OCI-LY7 (cell line): ENCODE results near the gene HEPHL1. TPM values are rescaled to one million over a fixed set of nuclear protein-coding genes. Genes with fewer than 3 reads are reported as not detected.

Experiments
- BruUV-seq: library from RNA; stranded (reverse); fragments of 400-500 nt; replicated peaks from 2 replicates; lab custom pipeline; 2021; lab: Mats Ljungman, UMichigan
- CTCF ChIA-PET: fragments of 300-600 bp; sonication (Branson Sonifier 250); formaldehyde crosslinking; loops from one replicate; lab custom pipeline; 2022; ENCODE audit warnings: antibody characterized with exemption; ENCODE audit not compliant: unreplicated experiment; lab: Charles Lee
- POLR2A ChIA-PET: fragments of 300-600 bp; sonication (Branson Sonifier 250); formaldehyde crosslinking; loops from one replicate; lab custom pipeline; 2022; ENCODE audit warnings: antibody characterized with exemption; lab: Charles Lee
- DNase-seq: peaks from one replicate; pipeline ENCODE4 v3.0.0-alpha.2; 2015; ENCODE audit warnings: low spot score
- H2AFZ ChIP-seq: fragments of 200-600 bp; sonication (generic), shearing (Covaris generic); 2 replicates; pipeline ENCODE4 v1.6.1; 2014; ENCODE audit warnings: mild to moderate bottlenecking, antibody characterized with exemption, low read length, moderate library complexity
- H3K27ac ChIP-seq: fragments of 200-600 bp; sonication (generic); 2 replicates; pipeline ENCODE4 v1.5.1; 2014; ENCODE audit warnings: mixed run types, low read depth, mild to moderate bottlenecking, moderate library complexity, low read length, inconsistent platforms; ENCODE audit not compliant: poor library complexity, severe bottlenecking
- H3K36me3 ChIP-seq: fragments of 200-600 bp; sonication (generic); 2 replicates; pipeline ENCODE4 v1.6.1; 2014; ENCODE audit warnings: mild to moderate bottlenecking, antibody characterized with exemption, low read length, moderate library complexity, mixed read lengths; ENCODE audit not compliant: insufficient read depth
- H3K4me1 ChIP-seq: fragments of 200-600 bp; sonication (generic); 2 replicates; pipeline ENCODE4 v1.5.1; 2014; ENCODE audit warnings: mild to moderate bottlenecking, low read length; ENCODE audit not compliant: insufficient read depth, poor library complexity, severe bottlenecking
- H3K4me2 ChIP-seq: fragments of 200-600 bp; sonication (generic); 2 replicates; pipeline ENCODE4 v1.6.1; 2014; ENCODE audit warnings: mild to moderate bottlenecking, low read length
- H3K4me3 ChIP-seq: fragments of 200-600 bp; sonication (generic); 2 replicates; pipeline ENCODE4 v1.5.1; 2014; ENCODE audit warnings: mild to moderate bottlenecking, low read depth, low read length; ENCODE audit not compliant: poor library complexity, severe bottlenecking
- H3K79me2 ChIP-seq: fragments of 200-600 bp; sonication (generic); 2 replicates; pipeline ENCODE4 v1.6.1; 2016; ENCODE audit warnings: low read depth, mild to moderate bottlenecking, low read length, moderate library complexity, mixed read lengths; ENCODE audit not compliant: insufficient read depth
- H3K9me2 ChIP-seq: fragments of 200-600 bp; sonication (generic); 2 replicates; pipeline ENCODE4 v1.6.1; 2016; ENCODE audit warnings: mild to moderate bottlenecking, low read length, mixed read lengths; ENCODE audit not compliant: insufficient read depth
- H3K9me3 ChIP-seq: fragments of 200-600 bp; sonication (generic); 2 replicates; pipeline ENCODE4 v1.6.1; 2014; ENCODE audit warnings: mild to moderate bottlenecking, mixed run types, low read length, mixed read lengths
- H4K20me1 ChIP-seq: fragments of 200-600 bp; sonication (generic); 2 replicates; pipeline ENCODE4 v1.6.1; 2014; ENCODE audit warnings: mild to moderate bottlenecking, antibody characterized with exemption, low read length, moderate library complexity, mixed read lengths; ENCODE audit not compliant: insufficient read depth
- CTCF ChIP-seq: fragments of 200-600 bp; sonication (generic); conservative IDR thresholded peaks from 2 replicates; pipeline ENCODE4 v1.5.1; 2014; ENCODE audit warnings: mild to moderate bottlenecking, antibody characterized with exemption, low read length, moderate library complexity, mixed read lengths
- EZH2phosphoT487 ChIP-seq: fragments of 200-600 bp; sonication (generic); IDR thresholded peaks from 2 replicates; pipeline ENCODE4 v1.6.1; 2018; ENCODE audit warnings: low read depth, borderline replicate concordance, mild to moderate bottlenecking, mixed run types, antibody characterized with exemption, low read length, moderate library complexity, mixed read lengths
- intact Hi-C: fragments of 100-400 bp; cut with micrococcal nuclease; formaldehyde crosslinking; loops from one replicate; pipeline ENCODE4 v1.10.0; 2022; ENCODE audit not compliant: unreplicated experiment
- total RNA-seq, 2 experiments: library from RNA; depleted of rRNA in 1 of 2; stranded (reverse); fragments of >200 nt in 1 of 2; shearing (Covaris generic) in 1 of 2; gene quantifications; 2 replicates each; pipeline ENCODE4 v1.2.3, GENCODE V29; 2014 to 2022

HEPHL1 gene
- total RNA-seq, 2 experiments from 2014 or later: not detected

GRCh38 chr11:94140154-94140655 is 119.1 kb downstream of the HEPHL1 start:
- intact Hi-C loops: no loop called here
- Histone ChIP-seq H3K36me3 (no peaks in the 10 kb centered on the region), H3K4me3 (no peak overlapping the region), H2AFZ (no peak overlapping the region), H3K4me1 (peaks cover under 1% of the 10 kb centered on the region), H3K79me2 (peaks cover 11% of the 10 kb centered on the region; the same call in 1 of the 2 replicates), H3K9me2 (no peaks in the 10 kb centered on the region), H4K20me1 (peaks cover 10% of the 10 kb centered on the region; the same call in 1 of the 2 replicates), H3K9me3 (no peaks in the 10 kb centered on the region), H3K27ac (no peak overlapping the region), H3K4me2 (no peak overlapping the region)
- ChIA-PET CTCF (interaction anchor here (1.3 kb wide), 1 partner anchor 11 kb away, joined by 4 read pairs; the partner anchor contains the start of gene PANX1), POLR2A (interaction anchor here (0.6 kb wide), 1 partner anchor 70 kb away, joined by 3 read pairs; no protein-coding TSS in a partner anchor)
- TF ChIP-seq CTCF (no peak), EZH2phosphoT487 (no peak)
- DNase-seq: no peak
- BruUV-seq: no TSS peak

GRCh38 chr11:94141511-94142307 is 120.6 kb downstream of the HEPHL1 start:
- Histone ChIP-seq H3K79me2 (0 out of 2 replicates have a peak, but pooled peaks cover 5% of the 10 kb centered on the region), H3K9me2 (no peaks in the 10 kb centered on the region), H3K4me2 (no peak overlapping the region), H3K9me3 (no peaks in the 10 kb centered on the region), H3K27ac (no peak overlapping the region), H3K4me1 (no peaks in the 10 kb centered on the region), H4K20me1 (peaks cover 7% of the 10 kb centered on the region; the same call in 1 of the 2 replicates), H3K4me3 (no peak overlapping the region), H2AFZ (no peak overlapping the region), H3K36me3 (no peaks in the 10 kb centered on the region)
- no peak for DNase-seq
- POLR2A ChIA-PET: interaction anchor here (2.0 to 2.3 kb wide), 2 partner anchors 9 to 12 kb away, joined by 5 read pairs; no protein-coding TSS in a partner anchor
- intact Hi-C loops: no loop called here
- no TSS peak for BruUV-seq
- no peak for TF ChIP-seq CTCF
- TF ChIP-seq EZH2phosphoT487: no peak
- CTCF ChIA-PET: no interaction called here
